Stomach (tissue), 4 donors: ENCODE measurements around the gene TGM2.

Experiments used
- CTCF ChIP-seq, 7 experiments: fragments of 450-650 bp in 4 of 7; fragments of 200-600 bp in 3 of 7; sonication (generic) in 3 of 7; IDR thresholded peaks; one replicate each; pipeline ENCODE4 v1.5.1; 2016 to 2019; ENCODE audit warnings: antibody characterized with exemption in 7 of 7, control low read depth in 2 of 7, mild to moderate bottlenecking in 1 of 7
- EP300 ChIP-seq: sonication (generic); formaldehyde crosslinking; IDR thresholded peaks from one replicate; pipeline ENCODE4 v1.6.1; 2017; ENCODE audit warnings: antibody characterized with exemption
- POLR2A ChIP-seq, 4 donors: fragments of 450-650 bp; IDR thresholded peaks; one replicate each; pipeline ENCODE4 v1.6.1; 2016; ENCODE audit warnings: antibody characterized with exemption in 4 of 4, control low read depth in 2 of 4, mild to moderate bottlenecking in 1 of 4, moderate library complexity in 1 of 4

- no peak for TF ChIP-seq POLR2A (IDR thresholded peaks at IDR 0.05)
- TF ChIP-seq EP300, result no peak
- TF ChIP-seq CTCF (IDR thresholded peaks at IDR 0.05), result no peak
These were observed 29.8 kb downstream of the TGM2 start for GRCh38 chr20:38135271-38135650.
